Measurements from ENCODE around the gene ZNF76.
A peak's percentile ranks its signal among the peaks of the same experiment; 100 is the strongest.

Gene ZNF76

GRCh38 chr6:35259194-35259947, at the start of gene ZNF76:
ZNF76 (plus strand) TSS chr6:35259735; CDS start chr6:35281152, 21,417 bp downstream.
- peak; percentile 93 to 94 for DNase-seq (ENCODE audit: low read depth in 2 of 2)

GRCh38 chr6:35213298-35213791, 46.2 kb upstream of the ZNF76 start:
- DNase-seq (ENCODE audit: low read depth in 2 of 2), result no peak

GRCh38 chr6:35213824-35214756, 45.4 kb upstream of the ZNF76 start, which contains the start of gene SCUBE3:
SCUBE3 (plus strand) TSS chr6:35213956; CDS start chr6:35214419, 463 bp downstream.
- DNase-seq (ENCODE audit: low read depth in 2 of 2), result peak in 1 of 2 experiments; percentile 21

- DNase-seq (ENCODE audit: low read depth in 2 of 2), result no peak
Observed at GRCh38 chr6:35214869-35215664, 44.5 kb upstream of the ZNF76 start.

GRCh38 chr6:35215665-35216411, 43.7 kb upstream of the ZNF76 start:
- DNase-seq (ENCODE audit: low read depth in 2 of 2), result no peak

- DNase-seq (ENCODE audit: low read depth in 2 of 2), result no peak
Observed at GRCh38 chr6:35216412-35216732, 43.2 kb upstream of the ZNF76 start.

GRCh38 chr6:35216851-35217811, 42.4 kb upstream of the ZNF76 start:
- no peak for DNase-seq (ENCODE audit: low read depth in 2 of 2)

- no peak for DNase-seq (ENCODE audit: low read depth in 2 of 2)
Observed at GRCh38 chr6:35218021-35218420, 41.5 kb upstream of the ZNF76 start.

GRCh38 chr6:35218456-35218855, 41.1 kb upstream of the ZNF76 start:
- DNase-seq (ENCODE audit: low read depth in 2 of 2), result no peak

GRCh38 chr6:35219683-35220326, 39.7 kb upstream of the ZNF76 start:
- no peak for DNase-seq (ENCODE audit: low read depth in 2 of 2)

- DNase-seq (ENCODE audit: low read depth in 2 of 2), result no peak
Observed at GRCh38 chr6:35220711-35221110, 38.8 kb upstream of the ZNF76 start.

- DNase-seq (ENCODE audit: low read depth in 2 of 2), result no peak
Observed at GRCh38 chr6:35223396-35223795, 36.1 kb upstream of the ZNF76 start.

- DNase-seq (ENCODE audit: low read depth in 2 of 2), result no peak
Observed at GRCh38 chr6:35224720-35225119, 34.8 kb upstream of the ZNF76 start.

GRCh38 chr6:35228481-35228880, 31.1 kb upstream of the ZNF76 start:
- DNase-seq (ENCODE audit: low read depth in 2 of 2), result no peak

GRCh38 chr6:35229304-35229703, 30.2 kb upstream of the ZNF76 start:
- DNase-seq (ENCODE audit: low read depth in 2 of 2), result no peak

- DNase-seq (ENCODE audit: low read depth in 2 of 2), result no peak
Observed at GRCh38 chr6:35230498-35230897, 29.0 kb upstream of the ZNF76 start.

- no peak for DNase-seq (ENCODE audit: low read depth in 2 of 2)
Observed at GRCh38 chr6:35230950-35231349, 28.6 kb upstream of the ZNF76 start.

GRCh38 chr6:35231563-35231962, 28.0 kb upstream of the ZNF76 start:
- DNase-seq (ENCODE audit: low read depth in 2 of 2), result no peak

- no peak for DNase-seq (ENCODE audit: low read depth in 2 of 2)
Observed at GRCh38 chr6:35234901-35235300, 24.6 kb upstream of the ZNF76 start.

All from fibroblast of skin of left quadriceps (primary cell).